Activated CD8-positive, alpha-beta memory T cell treated with anti-CD3 and anti-CD28 coated beads, Interleukin-2, amount 50 U/mL, for 24 hours (primary cell): ENCODE measurements around the gene KLHL6.

Experiments
- DNase-seq: peaks from one replicate; pipeline ENCODE4 v3.0.0-alpha.2; 2020; ENCODE audit errors: extremely low read depth

KLHL6 gene

DNA sequence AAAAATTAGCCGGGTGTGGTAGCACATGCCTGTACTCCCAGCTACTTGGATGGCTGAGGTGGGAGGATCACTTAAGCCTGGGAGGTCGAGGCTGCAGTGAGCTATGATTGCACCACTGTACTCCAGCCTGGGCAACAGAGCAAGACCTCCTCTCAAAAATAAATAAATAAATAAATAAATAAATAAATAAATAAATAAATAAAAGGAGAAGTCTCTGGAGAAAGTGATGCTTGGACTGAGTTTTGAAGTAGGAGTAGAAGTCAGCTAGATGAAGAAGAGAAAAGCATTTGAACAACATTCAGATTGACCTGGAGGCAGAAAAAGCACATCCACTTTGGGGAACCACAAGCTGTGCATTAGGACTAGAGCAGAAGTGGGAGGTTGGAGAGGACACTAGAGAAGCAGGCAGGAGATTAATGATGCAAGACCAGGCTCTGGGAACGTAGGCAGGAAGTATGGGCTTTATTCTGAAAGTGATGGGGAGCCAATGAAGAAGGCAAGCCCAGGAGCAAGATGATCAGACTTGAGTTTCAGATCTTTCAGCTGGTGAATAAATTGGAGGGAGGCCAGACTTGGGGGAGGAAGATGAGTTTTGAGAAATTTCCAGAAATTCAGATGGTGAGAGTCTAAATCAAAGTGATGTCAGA, 48.7 kb downstream of the KLHL6 start:
- DNase-seq: no peak

DNA sequence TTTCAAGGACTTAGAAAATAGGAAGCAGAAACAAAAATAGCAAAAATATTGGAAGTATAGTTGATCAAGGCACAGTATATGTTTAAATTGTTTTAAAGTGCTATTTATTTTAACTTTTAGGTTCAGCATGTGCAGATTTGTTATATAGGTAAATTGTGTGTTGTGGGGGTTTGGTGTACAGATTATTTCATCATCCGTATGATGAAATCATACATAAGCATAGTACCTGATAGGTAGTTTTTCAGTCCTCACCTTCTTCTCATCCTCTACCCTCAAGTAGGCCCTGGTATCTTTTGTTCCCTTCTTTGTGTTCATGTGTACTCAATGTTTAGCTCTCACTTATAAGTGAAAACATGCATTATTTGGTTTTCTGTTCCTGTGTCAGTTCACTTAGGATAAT, 50.9 kb downstream of the KLHL6 start:
- no peak for DNase-seq

DNA sequence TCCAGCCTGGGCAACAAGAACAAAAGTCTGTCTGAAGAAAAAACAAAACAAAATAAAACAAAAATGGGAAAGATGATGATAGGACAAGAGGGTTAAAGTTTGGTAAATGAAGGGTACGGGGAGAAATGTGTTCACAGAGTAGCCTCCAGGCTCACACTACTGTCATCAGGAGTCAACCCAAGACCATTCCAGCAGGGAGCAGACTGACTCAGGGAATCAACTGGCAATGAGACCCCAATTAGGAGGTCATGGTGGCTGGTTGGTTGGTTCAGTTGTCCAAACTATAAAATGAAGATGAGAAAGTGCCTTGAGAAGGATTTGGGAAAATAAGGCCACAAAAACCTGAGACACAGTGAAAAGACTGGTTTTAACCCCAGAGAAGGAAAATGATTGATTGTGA, 51.8 kb downstream of the KLHL6 start:
- no peak for DNase-seq

DNA sequence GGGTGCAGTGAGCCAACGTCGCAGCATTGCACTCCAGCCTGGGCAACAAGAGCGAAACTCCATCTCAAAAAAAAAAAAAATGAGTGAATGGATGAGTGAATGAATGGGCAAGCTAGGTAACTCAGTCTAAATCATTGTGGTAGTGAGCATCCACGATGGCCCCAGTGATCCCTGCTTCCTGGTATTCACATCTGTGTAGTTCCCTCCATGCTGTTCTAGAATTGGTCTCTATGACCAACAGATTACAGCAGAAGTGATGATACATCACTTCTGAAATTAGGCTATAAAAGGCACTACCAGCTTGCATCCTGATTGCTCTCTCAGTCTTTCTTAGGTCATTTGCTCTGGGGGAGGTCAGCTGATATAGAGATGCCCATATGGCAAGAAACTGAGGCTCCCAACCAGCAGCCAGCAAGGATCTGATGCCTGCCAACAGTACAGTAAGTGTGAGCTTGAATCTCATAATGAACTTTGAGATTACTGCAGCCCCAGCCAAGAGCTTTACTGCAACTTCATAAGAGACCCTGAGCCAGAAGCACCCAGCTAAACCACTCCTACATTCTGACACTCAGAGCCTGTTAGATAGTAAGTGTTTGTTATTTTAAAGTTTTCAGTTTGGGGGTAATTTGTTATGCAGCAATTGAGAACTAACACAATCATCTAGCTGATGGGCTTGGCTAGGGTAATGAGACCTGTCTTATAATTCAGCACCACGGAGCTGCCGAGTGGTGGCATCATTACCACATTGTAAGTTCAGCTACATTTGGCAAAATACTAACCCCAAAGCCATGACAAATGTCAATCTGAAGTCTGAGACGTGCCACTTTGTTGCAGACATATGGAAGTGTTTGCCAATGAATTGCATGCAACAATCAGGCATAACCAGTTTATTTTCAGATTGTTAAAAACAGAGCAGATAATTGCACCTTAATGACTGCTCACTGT, 53.0 kb downstream of the KLHL6 start:
- no peak for DNase-seq

DNA sequence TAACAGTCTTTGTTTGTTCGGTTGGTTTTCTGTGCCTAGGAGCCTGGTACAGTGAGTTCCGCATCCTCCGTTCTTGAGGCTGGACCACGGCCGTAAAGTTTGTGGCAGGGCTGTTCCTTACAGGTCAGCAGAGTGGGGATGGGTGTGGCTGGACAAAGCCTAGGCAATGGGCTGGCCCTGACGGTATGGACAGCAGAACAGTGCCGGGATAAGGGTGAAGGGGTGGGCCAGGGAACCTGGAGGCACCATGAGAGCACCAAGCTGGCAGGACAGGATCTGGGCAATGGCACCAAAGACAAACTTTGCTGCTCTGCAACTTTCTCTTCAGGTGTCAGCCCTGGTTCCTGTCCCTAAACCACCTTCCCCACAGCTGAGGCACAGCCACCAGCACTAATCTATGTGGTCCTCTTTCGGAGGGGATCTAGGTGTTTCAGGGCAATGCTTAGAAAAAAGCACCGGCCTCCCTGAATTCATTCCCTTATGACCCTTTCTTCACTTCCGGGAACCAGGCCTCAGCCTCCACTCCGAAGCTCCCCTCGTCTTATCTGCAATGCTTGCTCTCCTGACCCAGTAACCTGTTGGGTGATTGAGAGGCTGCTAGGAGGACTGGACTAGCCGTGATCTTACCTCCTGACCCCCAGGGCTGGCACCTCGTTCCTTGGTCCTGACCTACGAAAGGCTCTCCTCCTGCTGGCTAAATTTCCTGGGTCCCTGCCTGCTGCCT, 54.4 kb downstream of the KLHL6 start:
- no peak for DNase-seq

DNA sequence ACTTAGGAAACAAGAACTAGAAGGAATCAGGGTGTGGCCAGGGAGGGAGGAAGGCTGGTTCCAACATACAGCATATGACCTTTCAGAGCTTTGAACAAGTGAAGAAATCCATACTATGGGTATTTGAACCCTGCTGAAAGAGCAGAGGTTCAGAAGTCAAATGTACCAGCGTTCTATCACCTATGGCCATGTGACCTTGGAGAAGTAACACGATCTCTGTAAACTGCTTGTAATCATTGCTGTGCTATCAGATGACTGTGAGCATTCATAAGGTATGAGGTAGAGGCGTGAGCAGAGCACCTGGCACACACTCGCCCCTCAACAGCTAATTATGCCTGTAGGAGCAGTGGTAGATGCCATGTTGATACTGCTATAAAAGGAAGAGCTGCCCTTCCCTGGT, 55.2 kb downstream of the KLHL6 start:
- no peak for DNase-seq

DNA sequence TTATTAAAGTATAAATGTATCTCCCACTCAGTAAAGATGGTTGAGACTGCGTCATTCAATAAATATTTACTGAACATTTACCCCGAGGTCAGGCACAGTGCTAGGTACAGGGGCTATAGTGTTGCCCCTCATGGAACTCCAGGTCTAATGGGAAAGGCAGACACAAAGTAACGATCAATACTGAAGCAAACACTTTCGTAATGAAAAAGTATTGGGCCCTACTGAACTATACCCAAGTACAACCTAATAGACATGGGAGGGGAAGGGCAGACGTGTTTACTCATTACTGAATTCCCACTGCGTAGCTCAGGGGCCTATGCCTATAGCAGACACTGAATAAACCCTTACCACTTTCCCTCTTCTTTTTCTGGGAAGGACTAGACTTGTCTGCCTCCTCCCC, 56.9 kb downstream of the KLHL6 start:
- DNase-seq: no peak

DNA sequence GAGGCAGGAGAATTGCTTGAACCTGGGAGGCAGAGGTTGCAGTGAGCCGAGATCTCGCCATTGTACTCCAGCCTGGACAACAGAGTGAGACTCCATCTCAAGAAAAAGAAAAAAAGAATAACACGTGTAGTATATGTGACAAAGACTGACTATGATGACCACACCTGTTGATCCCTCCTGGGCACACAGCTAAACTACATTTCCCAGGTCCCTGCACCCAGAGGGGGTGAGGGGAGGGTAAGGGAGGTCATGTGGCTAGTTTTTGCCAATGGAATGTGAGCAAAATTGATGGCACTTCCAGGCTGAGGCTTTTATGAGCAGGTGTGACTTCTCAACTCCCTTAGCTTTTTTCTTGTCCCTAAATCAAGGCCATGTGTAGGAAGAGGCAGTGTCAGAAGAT, 58.2 kb downstream of the KLHL6 start:
- no peak for DNase-seq

DNA sequence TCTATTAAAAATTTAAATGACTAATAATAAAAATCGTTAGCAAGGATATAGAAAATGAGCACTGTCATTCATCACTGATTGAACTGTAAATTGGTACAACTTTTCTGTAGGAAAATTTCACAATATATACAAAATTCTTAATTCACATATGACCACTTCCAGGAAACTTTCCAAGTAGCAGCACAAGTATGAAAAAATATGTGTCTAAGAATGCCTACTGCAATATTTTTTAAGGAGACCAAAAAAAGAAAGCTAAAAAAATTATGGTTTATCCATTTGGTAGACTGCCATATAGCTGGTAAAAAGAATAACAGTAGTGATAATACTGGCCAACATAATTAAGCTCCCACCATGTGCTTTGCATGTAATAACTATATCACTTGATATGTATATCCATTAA, 59.2 kb downstream of the KLHL6 start:
- no peak for DNase-seq

DNA sequence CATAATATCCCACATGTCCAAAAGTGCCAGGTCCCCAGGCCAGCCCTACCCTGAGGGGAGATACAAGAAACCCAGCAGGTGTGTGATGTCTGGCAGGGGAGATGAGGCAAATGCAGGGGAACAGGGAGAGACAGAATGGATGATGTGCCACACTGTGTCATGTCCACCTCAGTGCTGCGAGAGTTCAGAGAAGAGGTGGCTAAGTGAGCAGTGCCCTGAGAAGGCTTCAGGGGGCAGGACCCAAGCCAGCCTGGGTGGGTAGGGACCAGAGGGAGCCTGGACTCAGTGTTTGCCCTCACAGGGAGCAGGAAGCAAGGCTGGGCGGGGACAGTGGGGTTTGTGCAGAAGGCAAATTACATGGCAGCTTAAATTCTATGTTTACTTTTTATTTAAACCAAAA, 61.2 kb downstream of the KLHL6 start:
- no peak for DNase-seq

DNA sequence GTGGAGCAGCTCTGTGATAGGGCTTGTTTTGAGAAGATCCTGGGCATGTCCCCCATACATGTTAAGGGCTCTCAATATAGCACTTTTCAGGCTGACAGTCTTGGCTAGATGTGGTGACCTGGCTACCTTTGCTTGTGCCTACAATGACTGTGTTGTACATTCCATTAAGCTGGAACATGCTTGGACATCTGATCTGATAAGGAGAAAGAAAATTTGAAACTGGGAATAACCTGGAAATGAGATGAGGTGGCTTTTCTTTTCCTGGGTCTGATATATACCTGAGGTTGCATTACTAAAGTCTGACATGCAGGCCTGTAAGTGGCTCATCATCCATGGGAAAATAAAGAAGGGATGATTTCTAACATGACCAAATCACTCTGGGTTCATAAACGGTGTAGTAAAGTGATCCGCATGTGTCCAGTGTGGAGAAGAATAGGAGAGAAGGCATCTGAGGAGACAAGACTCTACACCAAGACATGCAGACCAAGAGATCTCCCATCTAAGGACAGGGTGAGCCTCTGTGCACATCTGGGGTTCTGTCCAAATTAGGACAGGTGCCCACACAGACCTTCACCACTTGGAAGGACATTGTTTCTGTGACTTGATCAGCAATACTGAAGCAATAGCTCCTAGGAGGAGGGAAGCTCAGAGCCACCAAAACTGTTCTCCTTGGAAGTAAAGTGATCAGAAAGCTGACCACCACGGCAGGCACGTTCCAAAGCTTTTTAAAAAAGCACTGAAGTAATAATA, 62.0 kb downstream of the KLHL6 start:
- DNase-seq: no peak

DNA sequence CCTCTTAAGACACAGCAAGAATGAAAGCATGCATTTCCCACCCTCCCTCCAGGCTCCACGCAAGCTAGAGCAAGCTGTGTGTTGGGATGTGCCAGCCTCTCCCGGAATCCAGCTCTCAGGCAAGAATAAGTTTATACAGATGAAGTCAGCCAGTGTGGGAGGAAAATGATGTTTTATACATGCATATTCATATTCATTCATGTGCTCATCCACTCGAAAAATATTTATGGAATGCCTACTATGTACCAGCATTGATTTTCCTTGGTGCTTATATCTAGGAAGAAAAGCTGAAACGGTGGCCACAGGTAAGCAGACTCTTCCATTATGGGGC, 62.7 kb downstream of the KLHL6 start:
- DNase-seq: no peak

DNA sequence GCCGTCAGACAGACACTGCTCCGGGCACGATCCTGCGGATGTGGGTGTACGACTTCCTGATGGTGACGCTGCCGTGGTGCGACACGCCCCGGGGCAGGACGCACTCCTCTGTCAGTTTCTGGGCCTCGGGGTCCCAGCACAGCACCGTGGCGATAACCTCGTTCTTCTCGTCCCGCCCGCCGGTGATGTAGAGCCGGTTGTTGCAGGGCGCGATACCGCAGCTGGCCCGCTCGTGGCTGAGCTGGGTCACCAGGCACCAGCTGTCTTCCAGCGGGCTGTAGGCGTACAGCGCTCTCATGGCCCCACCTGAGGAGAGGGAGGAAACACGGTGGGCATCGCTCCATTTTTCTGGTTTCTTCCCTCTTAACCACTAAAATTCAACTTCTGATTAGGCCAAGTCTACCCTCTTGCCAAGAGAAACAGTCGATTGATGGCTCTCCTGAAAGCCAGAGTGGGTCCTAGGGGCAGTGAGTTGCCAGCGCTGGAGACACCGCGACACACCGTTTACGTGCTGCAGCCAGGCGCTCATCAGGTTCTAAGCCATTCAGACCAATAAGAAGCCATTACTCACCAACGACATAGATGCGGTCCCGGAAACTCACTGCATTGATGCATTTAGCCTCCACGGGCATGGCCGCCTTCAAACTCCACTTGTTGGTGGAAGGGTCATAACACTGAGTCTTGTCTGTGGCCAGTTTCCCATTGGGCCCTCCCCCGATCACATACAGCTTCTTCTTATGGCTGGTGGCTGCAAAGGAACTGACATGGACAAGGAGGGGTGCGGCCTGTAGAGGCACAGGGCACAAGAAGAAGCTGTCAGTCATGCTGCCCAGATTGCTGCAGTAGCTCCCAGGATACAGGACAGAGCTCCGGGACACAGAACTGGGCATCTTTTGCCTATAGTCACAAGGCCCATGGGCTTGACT, 63.3 kb downstream of the KLHL6 start:
- no peak for DNase-seq

DNA sequence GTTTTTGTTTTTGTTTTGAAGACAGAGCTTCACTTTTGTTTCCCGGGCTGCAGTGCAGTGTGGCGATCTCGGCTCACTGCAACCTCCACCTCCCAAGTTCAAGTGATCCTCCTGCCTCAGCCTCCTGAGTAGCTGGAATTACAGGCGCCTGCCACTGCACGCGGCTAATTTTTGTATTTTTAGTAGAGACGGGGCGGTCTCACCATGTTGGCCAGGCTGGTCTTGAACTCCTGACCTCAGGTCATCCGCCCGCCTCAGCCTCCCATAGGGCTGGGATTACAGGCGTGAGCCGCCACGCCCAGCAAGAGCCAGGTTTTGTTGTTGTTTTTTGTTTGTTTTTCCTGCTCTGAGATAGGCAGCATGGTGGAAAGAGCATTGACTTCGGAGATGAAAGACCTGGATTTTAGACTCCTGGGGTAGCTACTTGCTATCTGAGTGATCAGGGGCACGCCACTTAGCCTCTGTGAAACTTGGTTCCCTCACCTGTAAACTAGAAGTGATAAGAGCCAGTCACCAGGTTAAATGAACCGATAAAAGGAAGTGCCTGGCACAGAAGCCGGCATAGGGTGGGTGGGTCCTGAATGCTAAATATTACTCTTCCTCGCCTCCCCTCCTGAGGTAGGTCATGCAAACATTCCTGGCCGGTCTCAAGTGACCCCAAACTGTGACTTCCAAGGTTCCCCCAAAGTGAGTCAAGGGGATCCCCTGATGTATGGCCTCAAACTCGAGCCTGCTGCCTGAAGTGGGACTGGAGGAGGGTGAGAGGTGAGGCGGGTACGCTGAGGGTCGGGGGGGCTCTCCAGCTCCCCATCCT, 64.2 kb downstream of the KLHL6 start:
- no peak for DNase-seq

DNA sequence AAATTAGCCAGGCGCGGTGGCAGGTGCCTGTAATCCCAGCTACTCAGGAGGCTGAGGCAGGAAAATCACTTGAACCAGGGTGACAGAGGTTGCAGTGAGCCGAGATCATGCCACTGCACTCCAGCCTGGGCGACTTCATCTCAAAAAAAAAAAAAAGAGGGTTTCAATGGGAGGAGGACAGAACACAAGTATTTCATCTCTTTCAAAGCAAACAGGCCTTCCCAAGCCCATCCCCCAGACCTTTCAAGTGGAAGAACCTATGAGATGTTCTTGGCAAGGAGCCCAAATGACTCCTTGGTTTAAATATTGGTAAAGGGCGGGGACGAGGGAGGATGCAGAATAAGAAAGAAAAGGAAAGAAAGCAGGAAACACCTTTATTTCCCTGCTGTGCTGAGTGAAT, 64.9 kb downstream of the KLHL6 start:
- DNase-seq: no peak

DNA sequence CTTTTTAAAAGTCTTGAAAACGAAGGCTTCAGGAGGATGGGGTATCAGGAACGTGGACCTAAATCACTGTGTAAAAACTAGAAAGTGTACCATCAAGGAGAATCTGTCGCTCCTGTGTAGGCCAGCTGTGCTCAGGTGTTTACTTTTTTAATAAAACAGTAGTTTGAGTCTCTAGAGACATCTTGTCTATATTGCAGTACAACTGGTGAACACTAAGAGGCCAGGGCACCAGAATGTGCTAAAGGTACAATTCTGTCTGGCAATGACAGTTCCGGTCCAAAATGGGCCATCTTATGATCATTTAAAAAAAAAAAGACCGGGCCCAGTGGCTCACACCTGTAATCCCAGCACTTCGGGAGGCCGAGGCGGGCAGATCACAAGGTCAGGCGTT, 65.3 kb downstream of the KLHL6 start:
- DNase-seq: no peak

DNA sequence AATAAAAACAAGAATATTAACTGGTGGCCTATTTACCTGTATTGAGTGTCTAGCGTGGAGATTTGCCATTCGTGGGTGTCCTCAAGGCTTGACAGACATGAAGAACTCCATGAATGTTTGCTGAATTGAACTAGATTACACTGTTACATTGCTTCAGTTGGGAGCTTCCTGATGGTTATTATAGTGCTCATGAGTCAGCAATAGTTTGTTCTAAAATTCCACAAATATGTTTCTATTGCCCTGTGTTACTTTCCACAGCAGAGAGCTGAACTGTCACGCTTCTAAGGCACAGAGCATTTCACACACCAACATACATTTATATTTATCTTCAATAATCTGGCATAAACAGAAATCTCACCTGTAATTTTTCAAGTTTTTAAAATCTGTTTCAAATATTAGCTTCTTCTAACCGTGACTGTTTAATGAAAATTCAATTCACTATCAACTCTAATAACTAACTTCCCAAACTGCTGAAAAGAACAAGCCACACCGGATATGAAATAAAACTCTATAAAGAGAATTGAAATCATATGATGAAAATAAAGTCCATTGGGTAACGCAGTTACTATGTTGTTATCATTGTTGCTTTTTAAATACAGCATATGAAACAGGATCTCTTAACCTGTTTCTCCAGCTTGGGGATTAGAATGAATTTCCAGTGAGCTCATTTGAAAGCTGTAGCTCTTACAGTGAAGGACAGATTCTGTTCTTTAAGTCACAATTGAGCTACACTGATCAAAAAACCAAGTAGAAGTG, 65.9 kb downstream of the KLHL6 start:
- no peak for DNase-seq

DNA sequence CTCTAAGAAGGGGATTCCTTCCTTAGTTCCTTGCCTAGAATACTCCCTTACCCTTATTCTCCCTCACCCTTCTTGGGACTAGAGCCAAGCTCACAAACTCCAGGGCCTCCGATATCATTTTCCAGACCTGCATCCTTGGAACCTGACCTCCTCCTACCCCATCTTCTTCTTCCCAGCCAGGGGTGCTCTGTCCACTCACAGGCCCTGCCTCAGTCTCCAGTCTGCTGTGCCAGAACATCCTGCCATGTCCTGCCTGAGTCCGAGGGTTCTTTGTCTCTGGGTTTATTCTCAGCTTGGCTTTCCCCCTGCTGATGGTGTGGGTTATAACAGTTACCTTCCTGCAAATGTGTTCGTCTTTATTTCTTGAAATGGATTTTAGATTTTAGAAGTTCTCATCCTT, 67.2 kb downstream of the KLHL6 start:
- DNase-seq: no peak

DNA sequence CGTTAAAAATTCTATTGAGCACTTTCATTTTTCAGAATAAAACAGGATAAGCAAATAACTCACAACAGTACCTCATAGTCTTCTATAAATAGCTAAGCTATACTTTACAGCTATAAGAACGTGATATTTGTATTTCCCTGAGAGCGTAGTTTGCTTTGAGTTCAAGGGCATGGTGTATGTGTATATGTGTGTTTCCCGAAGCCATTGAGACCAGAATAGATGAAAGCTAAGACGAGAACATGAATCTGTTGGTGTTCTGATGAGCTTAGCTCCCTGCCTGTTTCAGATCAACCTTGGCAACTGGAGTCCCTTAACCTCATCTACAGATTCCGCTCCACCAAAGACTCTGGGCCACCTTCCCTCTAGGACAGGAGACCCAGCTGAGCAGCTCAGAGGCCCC, 67.6 kb downstream of the KLHL6 start:
- DNase-seq: no peak
